Astrocyte (in vitro differentiated cells and primary cell): ENCODE data around the gene BUD23.

Source experiments
- CTCF ChIP-seq: IDR thresholded peaks from 2 replicates; pipeline ENCODE4 v1.5.1; 2011; ENCODE audit warnings: low read depth, mild to moderate bottlenecking, inconsistent platforms, low read length, moderate library complexity; ENCODE audit not compliant: insufficient read depth
- EZH2 ChIP-seq: IDR thresholded peaks from 2 replicates; pipeline ENCODE4 v1.6.1; 2012; ENCODE audit warnings: mild to moderate bottlenecking, low read length, inconsistent platforms; ENCODE audit not compliant: insufficient read depth

- TF ChIP-seq EZH2 (no peak), CTCF (no peak)
Measured at GRCh38 chr7:73663033-73663432, 20.4 kb upstream of the BUD23 start.
